Endometrial microvascular endothelial cells (primary cell): ENCODE measurements around the gene WNT5B. TPM values are rescaled to one million over a fixed set of nuclear protein-coding genes. Genes with fewer than 3 reads are reported as not detected.

ENCODE experiments used
- in situ Hi-C: cut with HindIII; loops from 2 replicates; pipeline ENCODE4 v1.10.0; 2017; ENCODE audit warnings: low sequenced_read_pairs, low pct_unique_long_range_greater_than_20kb; ENCODE audit errors: inconsistent ontology term
- total RNA-seq: library from RNA; depleted of rRNA; stranded (reverse); fragments of >200 nt; gene quantifications from one replicate; pipeline ENCODE4 v1.2.3, GENCODE V29; 2015; ENCODE audit errors: inconsistent ontology term

The WNT5B gene
- total RNA-seq, 1 donor from 2014 or later = 6.1 TPM

DNA sequence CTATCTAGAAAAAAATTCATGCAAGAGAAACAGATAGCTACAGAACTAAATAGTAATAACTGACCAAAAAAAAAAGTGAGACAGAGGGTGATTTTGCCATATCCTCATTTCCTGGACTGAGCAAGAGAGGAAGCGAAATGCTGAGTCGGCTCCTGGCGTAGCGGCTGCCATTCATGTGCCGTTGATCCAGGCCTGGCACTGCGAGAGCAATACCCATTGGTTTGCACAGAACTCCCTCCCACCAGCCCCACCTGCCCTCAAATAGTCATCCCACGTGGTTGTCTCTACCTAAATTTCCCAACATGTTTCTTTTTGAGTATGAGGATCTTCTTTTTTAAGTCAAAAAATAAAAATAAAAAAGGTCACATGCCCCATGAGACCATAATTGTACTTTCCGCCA, 9.4 kb upstream of the WNT5B start:
- in situ Hi-C loops = no loop called here

DNA sequence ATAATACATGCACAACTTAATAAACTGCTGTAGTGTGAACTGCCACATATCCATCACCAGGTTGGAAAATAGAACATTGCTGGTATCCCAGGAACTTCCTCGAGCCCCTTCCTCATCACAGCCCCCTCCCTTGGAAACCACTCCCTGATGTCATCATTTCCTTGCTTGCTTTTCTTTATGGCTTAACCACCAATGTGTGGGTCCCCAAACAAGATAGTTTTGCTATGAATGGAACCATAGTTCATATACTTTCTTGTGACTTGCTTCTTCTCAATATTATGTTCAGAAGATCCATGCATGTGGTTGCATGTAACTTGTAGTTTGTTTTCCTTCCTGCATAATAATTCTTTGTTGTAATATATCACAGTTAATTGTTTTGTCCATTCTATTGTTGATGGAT, 8.9 kb upstream of the WNT5B start:
- in situ Hi-C loops = no loop called here

DNA sequence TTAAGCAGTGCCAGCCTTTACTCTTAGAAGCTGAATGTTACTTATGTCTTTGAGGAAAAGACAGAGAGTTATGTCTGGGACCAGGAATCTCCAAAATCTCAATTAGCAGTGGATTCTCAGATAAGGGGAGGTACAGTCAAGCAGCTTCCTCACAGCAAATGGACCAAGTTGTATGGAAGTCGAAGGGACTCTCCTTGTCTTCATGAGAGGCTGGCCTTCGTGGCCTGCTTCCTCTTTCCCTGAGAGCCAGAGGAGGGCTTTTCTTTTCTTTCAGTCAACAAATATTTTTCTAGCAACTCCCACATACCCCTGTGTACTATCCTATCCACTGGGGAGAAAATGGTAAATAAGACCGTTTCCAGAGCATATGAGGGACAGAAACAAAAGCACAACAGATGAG, 6.6 kb upstream of the WNT5B start:
- in situ Hi-C loops = no loop called here

DNA sequence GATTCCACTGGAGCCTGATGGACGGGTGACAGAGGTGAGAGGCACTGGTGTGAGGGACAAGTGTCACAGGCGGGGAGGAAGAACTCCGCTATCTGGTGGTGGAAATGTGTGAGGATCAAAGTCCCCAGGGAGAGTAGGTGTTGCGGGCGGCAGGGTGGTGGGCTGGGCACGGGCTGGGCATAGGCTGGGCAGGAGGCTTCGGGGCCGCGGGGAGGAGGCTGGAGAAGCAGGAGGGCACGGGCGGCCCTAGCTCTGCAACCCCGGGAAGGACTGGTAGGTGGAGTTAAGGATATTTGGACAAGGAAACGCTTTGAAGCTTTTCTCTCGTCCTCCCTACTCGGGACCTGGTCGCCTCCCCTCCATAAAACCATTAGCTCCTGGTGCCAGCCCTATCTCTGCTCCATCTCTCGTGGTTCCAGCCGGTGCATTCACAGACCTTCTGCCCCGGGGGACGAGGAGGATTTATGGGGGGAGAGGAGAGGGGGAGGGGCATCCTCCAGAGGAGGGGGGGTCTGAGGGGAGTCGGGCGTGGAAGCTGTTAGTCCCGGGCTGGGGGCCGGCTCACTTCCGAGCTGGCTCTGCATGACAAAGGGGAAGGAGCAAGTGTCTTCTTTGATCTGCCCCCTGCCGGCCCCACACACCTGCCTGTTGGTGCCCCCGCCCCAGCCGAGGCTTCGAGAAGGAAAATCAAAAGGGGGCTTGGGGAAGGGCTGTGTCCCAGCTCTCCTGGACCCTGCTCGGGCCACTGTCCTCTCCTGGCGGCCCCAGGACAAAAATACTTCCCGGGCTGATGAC, 504 bp downstream of the WNT5B start:
- in situ Hi-C loops = no loop called here

DNA sequence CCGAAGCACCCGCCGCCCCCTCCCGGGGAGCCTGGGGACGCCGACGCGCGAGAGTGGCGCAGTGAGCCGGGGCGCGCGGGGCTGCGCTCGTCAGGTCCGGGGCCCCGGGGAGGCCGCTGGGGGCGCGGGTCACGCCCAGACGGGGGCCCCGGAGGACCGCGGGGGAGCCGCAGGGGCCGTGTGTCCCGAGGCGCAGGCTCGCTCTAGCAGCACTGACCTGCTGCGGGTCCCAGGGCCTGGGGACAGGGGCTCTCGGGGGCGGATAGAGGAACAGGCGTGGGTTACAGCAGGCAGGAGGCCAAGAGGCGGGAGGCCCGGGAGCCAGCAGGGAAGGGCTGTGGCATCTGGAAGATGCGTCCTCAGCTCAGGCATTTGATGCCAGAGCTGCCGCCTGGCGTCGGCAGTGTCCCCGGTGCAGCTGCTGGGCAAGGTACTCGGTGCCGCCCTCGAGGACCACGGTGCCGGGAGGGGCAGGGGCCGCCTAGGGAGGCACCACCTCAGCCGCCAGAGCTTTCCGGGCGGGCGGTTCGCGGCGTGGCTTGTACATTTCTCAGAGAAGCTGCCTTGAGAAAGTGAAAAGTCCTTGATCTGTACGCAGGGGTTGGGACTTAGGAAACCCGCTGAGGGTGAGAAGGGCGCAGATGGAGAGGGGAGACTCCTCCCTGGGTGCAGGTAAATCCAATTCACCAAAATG, 1.2 kb downstream of the WNT5B start:
- in situ Hi-C loops = no loop called here

DNA sequence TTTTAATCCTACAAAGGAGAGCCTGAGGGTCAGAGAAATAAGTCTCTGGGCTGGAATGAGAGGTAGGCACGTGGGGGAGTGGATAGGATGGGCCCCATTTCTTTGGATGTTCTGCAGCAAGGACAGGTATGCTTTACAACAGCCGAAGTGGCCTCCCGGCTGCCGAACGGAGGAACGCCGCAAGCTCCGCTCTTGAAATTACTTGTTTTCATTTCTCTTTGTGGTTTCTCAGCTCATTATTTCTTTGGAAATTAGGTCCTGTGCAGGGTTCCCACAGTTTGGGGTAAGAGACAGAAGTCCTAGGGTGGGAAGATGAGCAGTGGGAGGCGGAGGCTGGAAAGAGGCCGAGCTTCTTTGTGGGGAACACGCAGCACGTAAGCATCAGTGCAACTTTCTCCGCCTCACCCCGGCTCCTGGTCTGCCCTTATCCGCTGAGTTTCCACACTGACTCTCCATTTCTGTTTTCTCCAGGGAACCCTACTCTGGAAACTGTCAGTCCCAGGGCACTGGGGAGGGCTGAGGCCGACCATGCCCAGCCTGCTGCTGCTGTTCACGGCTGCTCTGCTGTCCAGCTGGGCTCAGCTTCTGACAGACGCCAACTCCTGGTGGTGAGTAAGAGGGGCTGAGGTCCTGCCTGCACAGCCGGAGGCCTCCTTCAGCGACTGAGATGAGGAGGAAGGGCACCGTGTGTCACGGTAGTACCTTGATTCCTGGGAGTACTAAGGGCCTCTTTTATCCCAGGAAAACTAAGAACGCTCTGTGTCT, 2.0 kb downstream of the WNT5B start:
- in situ Hi-C loops = no loop called here

DNA sequence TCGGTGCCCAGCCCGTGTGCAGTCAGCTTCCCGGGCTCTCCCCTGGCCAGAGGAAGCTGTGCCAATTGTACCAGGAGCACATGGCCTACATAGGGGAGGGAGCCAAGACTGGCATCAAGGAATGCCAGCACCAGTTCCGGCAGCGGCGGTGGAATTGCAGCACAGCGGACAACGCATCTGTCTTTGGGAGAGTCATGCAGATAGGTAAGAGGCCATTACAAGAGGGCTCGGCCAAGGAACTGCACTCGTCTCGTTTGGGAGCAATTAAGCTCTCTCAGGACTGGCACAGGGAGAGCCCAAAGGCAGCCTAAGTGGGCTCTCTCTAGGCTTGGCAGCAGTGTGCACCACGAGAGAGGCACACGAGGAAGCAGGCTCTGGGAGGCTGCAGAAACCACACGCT, 3.7 kb downstream of the WNT5B start:
- in situ Hi-C loops = no loop called here

DNA sequence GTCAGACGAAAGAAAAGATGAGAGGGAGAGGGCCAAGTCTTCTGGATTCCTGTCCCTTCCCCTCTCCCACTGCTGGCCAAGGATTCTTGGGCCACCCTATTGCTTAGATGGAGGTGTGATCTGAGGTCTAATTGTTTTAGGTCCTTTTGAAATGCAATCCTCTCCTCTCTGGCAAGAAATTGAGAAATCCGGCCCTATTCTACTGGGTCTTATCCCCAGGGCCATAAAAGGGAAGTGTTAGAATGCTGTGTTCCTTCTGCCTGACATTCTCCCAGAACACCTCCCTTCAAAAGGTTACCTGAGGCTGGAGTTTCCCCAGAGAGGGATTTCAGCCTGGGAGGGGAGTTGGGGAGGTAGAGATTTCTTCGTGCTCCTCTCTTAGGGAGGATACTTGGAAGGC, 4.4 kb downstream of the WNT5B start:
- in situ Hi-C loops = no loop called here

DNA sequence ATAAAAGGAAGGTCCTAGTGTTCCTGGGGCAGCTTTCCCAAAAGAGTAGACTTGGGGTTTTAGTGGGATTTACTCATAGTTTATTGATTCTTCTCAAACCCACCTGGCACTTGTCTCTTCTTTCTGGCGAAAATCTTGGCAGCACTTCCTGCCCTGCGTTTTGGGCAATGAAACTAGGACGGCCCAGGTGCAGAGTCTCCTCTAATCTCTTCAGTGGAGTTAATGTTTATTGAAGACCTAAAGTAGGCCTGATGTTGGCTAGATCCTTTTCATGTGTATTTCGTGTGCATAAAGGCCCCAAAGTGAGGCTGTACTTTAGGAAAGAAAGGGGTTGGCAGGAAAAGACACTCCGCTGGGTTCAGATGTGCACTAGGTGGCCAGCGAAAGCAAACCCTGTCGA, 5.1 kb downstream of the WNT5B start:
- in situ Hi-C loops = no loop called here

DNA sequence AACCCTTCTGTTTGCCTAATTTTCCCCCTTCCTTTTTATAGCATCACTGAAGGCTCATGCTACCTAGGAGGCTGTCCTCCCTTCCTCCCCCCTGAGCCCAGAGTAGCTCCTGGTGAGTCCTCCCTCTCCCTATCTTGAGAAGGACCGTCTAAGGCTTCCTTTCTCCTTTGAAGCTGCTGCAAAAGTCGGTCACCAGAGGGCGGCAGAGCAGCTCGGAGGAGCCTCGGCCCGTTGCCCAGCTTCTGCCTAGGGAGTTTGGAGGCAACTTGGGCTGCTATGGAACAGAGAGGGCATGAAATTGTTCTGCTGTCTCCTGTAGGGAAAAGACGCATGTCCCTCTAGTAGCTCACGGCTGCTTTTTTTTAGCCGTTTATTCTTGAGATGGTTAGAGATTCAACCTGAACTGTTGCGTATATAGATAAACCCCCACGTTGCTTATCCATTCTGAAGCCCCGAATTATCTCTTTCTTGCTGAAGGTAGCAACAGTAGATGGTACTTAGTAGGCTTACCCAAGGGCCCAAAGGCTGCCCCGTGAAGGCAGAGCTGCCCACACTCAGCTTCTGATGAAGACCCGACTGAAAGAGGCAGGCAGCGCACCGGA, 5.7 kb downstream of the WNT5B start:
- in situ Hi-C loops = no loop called here

DNA sequence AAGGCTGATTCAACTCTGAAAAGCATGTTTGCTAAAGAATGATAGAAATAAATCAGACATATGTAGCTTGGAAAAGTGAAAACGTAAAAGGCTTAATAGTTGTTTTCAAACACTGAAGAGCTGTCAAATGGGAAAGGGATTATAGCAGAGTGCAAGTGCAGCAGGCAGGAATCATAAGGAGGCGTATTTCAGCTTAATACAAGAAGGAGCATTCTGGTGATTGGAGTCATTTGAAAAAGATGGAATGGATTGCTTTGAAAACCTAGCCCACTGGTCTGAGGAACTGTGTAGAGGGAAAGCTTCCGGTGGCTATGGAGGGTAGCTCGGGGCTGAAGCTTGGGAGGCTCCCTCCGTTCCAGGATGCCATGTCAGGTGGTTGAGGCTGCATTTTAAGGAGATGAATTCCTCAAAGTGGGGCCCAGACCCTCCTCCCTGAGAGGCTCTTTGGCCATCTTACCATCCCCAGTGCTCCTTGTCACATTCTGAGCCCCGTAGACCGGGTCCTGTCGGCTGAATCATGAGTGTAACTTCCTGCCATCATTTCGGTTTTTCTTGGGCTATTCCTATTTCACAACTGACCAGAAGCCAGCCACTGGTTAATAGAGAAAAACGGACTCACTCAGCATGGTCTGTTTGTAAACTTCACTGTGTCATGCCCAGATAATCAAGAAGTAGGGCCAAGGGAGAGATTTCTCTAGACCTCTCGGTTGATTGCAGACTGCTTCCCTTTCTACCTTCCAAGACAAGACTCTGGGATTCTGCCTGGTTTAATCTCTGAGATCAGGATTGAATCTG, 6.5 kb downstream of the WNT5B start:
- in situ Hi-C loops = no loop called here

DNA sequence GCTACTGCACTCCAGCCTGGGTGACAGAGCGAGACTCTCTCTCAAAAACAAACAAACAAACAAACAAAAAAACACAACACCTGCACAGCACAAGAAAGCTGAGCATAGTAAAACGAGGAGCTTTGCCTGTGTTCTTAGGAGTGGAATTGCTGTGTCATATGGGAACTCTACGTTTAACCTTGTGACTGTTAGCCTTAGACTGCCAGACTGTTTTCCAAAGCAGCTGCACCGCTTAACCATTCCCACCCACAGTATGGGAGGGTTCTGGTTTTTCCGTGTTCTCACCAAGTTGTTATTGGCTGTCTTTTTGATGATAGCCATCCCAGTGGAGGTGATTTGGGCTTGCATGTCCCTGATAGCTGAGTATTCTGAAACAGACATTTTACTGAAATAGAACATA, 9.2 kb downstream of the WNT5B start:
- in situ Hi-C loops = no loop called here

DNA sequence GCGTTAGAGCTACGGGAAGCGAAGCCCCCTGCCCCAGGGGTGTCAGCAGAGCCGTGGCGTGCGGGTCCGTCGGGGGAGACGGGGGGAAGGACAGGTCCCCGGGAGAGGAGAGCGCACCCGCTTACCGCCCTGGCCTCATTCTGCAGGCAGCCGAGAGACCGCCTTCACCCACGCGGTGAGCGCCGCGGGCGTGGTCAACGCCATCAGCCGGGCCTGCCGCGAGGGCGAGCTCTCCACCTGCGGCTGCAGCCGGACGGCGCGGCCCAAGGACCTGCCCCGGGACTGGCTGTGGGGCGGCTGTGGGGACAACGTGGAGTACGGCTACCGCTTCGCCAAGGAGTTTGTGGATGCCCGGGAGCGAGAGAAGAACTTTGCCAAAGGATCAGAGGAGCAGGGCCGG, 10.5 kb downstream of the WNT5B start:
- in situ Hi-C loops = no loop called here

DNA sequence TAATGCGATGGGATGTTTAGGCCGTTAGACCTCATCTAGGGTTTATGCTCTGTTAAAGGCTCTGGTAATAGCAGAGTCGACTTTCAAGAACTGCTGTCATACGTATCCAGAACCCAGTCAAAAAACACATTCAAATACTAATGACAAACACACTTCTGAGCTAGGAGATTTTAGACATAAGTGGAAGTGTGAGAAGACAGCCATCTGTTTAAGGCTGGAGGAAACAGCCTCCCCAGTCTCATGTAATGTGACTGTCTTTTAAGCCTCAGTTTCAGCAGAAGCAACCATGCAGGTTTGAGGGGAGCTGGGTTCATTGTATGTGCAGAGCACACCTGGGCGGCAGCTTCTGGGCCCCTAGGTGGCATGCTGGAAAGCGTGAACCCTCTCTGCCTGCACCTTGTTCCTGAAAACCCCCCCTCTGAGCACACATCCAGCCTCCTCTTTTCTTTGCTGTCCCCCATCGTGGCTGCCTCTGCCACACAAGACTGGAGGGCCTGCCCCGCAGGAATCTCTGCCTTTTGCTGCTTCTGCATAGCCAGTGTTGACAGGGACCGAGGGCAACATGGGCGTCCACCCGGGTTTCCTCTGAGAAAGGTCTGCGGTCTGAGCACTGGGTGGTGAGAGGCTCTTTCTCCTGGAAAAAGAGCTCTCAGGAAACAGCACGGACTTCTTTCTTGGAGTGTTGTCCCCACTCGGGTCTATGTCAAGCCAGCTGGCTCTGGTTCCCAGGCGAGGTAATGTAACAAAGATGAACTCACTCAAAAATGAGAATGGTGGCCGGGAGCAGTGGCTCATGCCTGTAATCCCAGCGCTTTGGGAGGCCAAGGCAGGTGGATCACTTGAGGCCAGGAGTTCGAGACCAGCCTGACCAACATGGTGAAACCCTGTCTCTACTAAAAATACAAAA, 11.6 kb downstream of the WNT5B start:
- in situ Hi-C loops = no loop called here

DNA sequence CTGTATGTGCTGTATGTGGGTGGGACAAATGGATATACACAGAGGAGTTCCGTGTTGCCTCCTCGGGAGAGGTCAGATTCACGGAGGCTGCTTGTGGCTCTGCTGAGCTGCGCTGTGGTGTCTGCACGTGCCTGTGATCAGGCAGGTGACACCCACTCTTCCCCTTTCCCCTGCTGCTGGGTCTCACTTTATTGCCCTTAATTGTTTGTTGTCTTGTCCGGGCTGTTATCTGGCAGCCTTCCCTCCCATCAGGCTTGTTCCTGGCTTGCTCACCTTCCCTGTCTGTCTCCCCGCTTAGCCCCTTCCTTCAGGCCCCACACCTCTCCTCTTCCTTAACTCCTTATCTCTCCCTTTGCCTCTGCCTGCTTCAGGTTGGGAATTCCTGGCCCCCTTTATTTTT, 13.5 kb downstream of the WNT5B start:
- in situ Hi-C loops = no loop called here

DNA sequence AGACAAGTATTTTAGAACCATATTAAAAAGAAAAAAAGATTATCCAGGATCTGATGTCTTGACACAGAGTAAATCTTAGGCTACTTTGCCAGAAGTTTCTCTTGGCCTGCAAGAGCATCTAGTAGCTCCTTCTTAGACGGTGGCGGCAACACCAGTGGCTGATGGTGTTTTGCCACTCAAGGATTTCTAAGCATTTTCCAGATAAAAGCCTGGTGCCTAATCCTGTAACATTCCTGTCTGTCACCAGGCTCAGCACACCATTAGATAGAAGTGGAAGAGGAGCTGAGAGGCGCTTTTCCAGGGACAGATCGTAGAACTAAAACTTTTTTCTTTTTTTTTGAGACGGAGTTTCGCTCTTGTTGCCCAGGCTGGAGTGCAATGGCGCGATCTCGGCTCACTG, 14.0 kb downstream of the WNT5B start:
- in situ Hi-C loops = no loop called here

DNA sequence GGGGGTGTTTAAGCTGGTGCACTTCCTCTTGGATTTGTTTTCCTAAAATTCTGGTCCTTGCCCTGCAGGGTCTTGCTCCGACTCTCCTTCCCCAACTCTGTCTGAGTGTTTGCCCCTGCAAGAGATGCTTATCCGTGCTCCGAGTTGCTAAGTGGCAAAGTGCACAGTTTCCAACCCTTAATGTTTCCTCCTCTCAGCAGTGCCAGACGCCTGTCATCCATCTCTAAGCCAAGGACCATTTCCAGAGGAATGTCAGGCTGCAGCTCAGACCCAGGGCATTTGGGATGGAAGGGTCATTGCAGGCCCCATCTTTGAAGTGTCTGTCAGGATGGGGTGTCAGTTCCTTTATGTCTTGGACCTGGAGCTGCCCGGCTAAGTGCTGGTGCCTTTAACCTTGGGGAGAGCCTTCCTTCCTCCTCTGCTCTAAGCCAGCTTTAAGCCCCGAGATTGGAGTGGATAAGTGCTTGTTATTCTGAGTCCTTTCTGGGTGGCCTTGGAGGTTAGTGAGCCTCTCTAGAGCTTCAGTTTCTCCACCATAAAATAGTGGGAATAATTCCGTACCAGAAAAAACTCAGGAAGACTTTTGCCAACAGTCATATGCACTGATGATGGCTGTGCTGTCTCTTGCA, 15.0 kb downstream of the WNT5B start:
- in situ Hi-C loops = no loop called here
